ENCODE data around the gene APLP2.
"Not testable (repeated sequence)": the region's sequence is repeated elsewhere in the genome, so short reads cannot be mapped to it uniquely, and the experiment has no call there.

APLP2 gene

GRCh38 chr11:130094614-130095013 is 24.9 kb downstream of the APLP2 start:
- DNase-seq: no peak

GRCh38 chr11:130095326-130095725 is 25.6 kb downstream of the APLP2 start:
- DNase-seq: no peak

GRCh38 chr11:130096042-130096441 is 26.3 kb downstream of the APLP2 start:
- DNase-seq: no peak

GRCh38 chr11:130096823-130097222 is 27.1 kb downstream of the APLP2 start:
- no peak for DNase-seq

- DNase-seq: no peak
These were observed 27.6 kb downstream of the APLP2 start for GRCh38 chr11:130097285-130097684.

- no peak for DNase-seq
These were observed 29.7 kb downstream of the APLP2 start for GRCh38 chr11:130099356-130099755.

- no peak for DNase-seq
These were observed 30.8 kb downstream of the APLP2 start for GRCh38 chr11:130100381-130101095.

GRCh38 chr11:130101661-130102060 is 32.0 kb downstream of the APLP2 start:
- DNase-seq: no peak

GRCh38 chr11:130102301-130103249 is 32.9 kb downstream of the APLP2 start:
- DNase-seq: no peak

GRCh38 chr11:130103296-130103814 is 33.7 kb downstream of the APLP2 start:
- DNase-seq: no peak

GRCh38 chr11:130106381-130106780 is 36.7 kb downstream of the APLP2 start:
- no peak for DNase-seq

- not testable (repeated sequence) for DNase-seq
These were observed 39.0 kb downstream of the APLP2 start for GRCh38 chr11:130108671-130109070.

- DNase-seq: no peak
These were observed 39.7 kb downstream of the APLP2 start for GRCh38 chr11:130109386-130109785.

GRCh38 chr11:130110339-130111108 is 40.8 kb downstream of the APLP2 start:
- no peak for DNase-seq

- DNase-seq: no peak
These were observed 42.6 kb downstream of the APLP2 start for GRCh38 chr11:130112071-130112830.

- DNase-seq: no peak
These were observed 44.6 kb downstream of the APLP2 start for GRCh38 chr11:130114281-130114680.

- DNase-seq: no peak
These were observed 45.0 kb downstream of the APLP2 start for GRCh38 chr11:130114726-130115125.

- DNase-seq: no peak
These were observed 45.5 kb downstream of the APLP2 start for GRCh38 chr11:130115218-130115617.

- DNase-seq: no peak
These were observed 48.5 kb downstream of the APLP2 start for GRCh38 chr11:130118165-130118564.

- DNase-seq: peak; percentile 42
These were observed 49.1 kb downstream of the APLP2 start for GRCh38 chr11:130118636-130119387.

- no peak for DNase-seq
These were observed 50.4 kb downstream of the APLP2 start for GRCh38 chr11:130120045-130120444.
